K562 (cell line): ENCODE results near the gene AKAP3. TPM values are rescaled to one million over a fixed set of nuclear protein-coding genes. Genes with fewer than 3 reads are reported as not detected.

Experiments
- ATAC-seq: fragments of 200-7000 bp; cut with Tn5 transposase; 3 replicates; pipeline ENCODE4 v1.9.1; 2020; ENCODE audit warnings: moderate library complexity
- BruUV-seq: library from RNA; stranded (reverse); fragments of 400-500 nt; replicated peaks from 2 replicates; lab custom pipeline; 2021; lab: Mats Ljungman, UMichigan
- CTCF ChIA-PET: fragments of 300-600 bp; formaldehyde crosslinking; extraction: SDS; loops from one replicate; lab custom pipeline; 2021; ENCODE audit warnings: low intra/inter-chr PET ratio; lab: Yijun Ruan, JAX
- POLR2A ChIA-PET: fragments of 300-600, 350-650 bp; sonication (Branson Sonifier 250); formaldehyde crosslinking; extraction: SDS; loops from one replicate; lab custom pipeline; 2021; ENCODE audit warnings: antibody characterized with exemption, inconsistent platforms; lab: Yijun Ruan, JAX
- DNase-seq, 4 experiments: peaks; one replicate each; pipeline versions ENCODE4 v3.0.0 to v3.0.0-alpha.2; 2011 to 2018; ENCODE audit warnings: low spot score in 3 of 4, mixed read lengths in 3 of 4; ENCODE audit errors: extremely low read depth in 1 of 4
- FAIRE-seq: peaks from 2 replicates; lab custom pipeline; 2011; peaks lifted over from hg19 to GRCh38; lab: Jason Lieb, UNC
- H2AFZ ChIP-seq: 2 replicates; pipeline ENCODE4 v1.6.0; 2011; ENCODE audit warnings: low read depth, low read length, control low read depth, inconsistent platforms
- H3K27ac ChIP-seq: fragments of 200-600 bp; 3 replicates; pipeline ENCODE4 v1.8.0; 2011; ENCODE audit warnings: low read depth, mild to moderate bottlenecking, control low read depth, inconsistent platforms, low read length, moderate library complexity, mixed read lengths; ENCODE audit errors: extremely low read depth
- H3K27me3 ChIP-seq, 2 experiments: fragments of 300-600 bp in 1 of 2; 2 replicates in 1 of 2; 3 replicates in 1 of 2; pipeline versions ENCODE4 v1.6.0 to v1.8.0; 2011; ENCODE audit warnings: inconsistent platforms in 2 of 2, low read length in 2 of 2, mild to moderate bottlenecking in 1 of 2, mixed read lengths in 1 of 2, moderate library complexity in 1 of 2; ENCODE audit not compliant: control insufficient read depth in 2 of 2, insufficient read depth in 2 of 2
- H3K36me3 ChIP-seq: fragments of 300-600 bp; 3 replicates; pipeline ENCODE4 v1.8.0; 2011; ENCODE audit warnings: mild to moderate bottlenecking, low read length, inconsistent platforms; ENCODE audit not compliant: control insufficient read depth, insufficient read depth
- H3K4me1 ChIP-seq, 2 experiments: fragments of 200-600 bp in 1 of 2; replicated peaks in 1 of 2; 2 replicates in 1 of 2; 3 replicates in 1 of 2; pipeline versions ENCODE4 v1.5.1 to v1.8.0; 2011; ENCODE audit warnings: inconsistent platforms in 2 of 2, low read length in 2 of 2, mild to moderate bottlenecking in 1 of 2, mixed read lengths in 1 of 2, moderate library complexity in 1 of 2; ENCODE audit not compliant: control insufficient read depth in 2 of 2, insufficient read depth in 2 of 2
- H3K4me2 ChIP-seq: 2 replicates; pipeline ENCODE4 v1.6.1; 2011; ENCODE audit warnings: low read length, control low read depth, inconsistent platforms, mixed read lengths; ENCODE audit not compliant: insufficient read depth
- H3K4me3 ChIP-seq: fragments of 200-600 bp; sonication (generic), shearing (Covaris generic); 2 replicates; pipeline ENCODE4 v1.5.1; 2016; ENCODE audit warnings: control low read depth, inconsistent platforms
- H3K79me2 ChIP-seq: fragments of 200-600 bp; 3 replicates; pipeline ENCODE4 v1.8.0; 2011; ENCODE audit warnings: low read length, inconsistent platforms; ENCODE audit not compliant: control insufficient read depth, insufficient read depth
- H3K9ac ChIP-seq, 2 experiments: 2 replicates each; pipeline versions ENCODE4 v1.6.0 to v1.6.1; 2011; ENCODE audit warnings: low read depth in 2 of 2, low read length in 2 of 2, control low read depth in 1 of 2, inconsistent platforms in 1 of 2, mild to moderate bottlenecking in 1 of 2, mixed read lengths in 1 of 2; ENCODE audit not compliant: insufficient read depth in 1 of 2
- H3K9me1 ChIP-seq: one replicate; pipeline ENCODE4 v1.6.0; 2011; ENCODE audit warnings: inconsistent platforms, mild to moderate bottlenecking, low read length, moderate library complexity; ENCODE audit not compliant: control insufficient read depth, insufficient read depth
- H3K9me3 ChIP-seq: replicated peaks from 2 replicates; pipeline ENCODE4 v1.5.1; 2011; ENCODE audit warnings: low read depth, low read length, inconsistent platforms; ENCODE audit not compliant: control insufficient read depth, insufficient read depth
- H4K20me1 ChIP-seq: replicated peaks from 2 replicates; pipeline ENCODE4 v1.6.1; 2011; ENCODE audit warnings: low read length, inconsistent platforms, mixed read lengths; ENCODE audit not compliant: control insufficient read depth, insufficient read depth
- BCL6 ChIP-seq: fragments of 250-450 bp; sonication (Bioruptor Pico); IDR thresholded peaks from 2 replicates; pipeline ENCODE4 v1.4.0; 2020
- GTF2F1 ChIP-seq: IDR thresholded peaks from 2 replicates; pipeline ENCODE4 v1.6.1; 2011; ENCODE audit warnings: low read depth, low read length, improper control_type of control experiment
- TAF1 ChIP-seq: IDR thresholded peaks from 2 replicates; pipeline ENCODE4 v1.6.1; 2011; ENCODE audit warnings: mild to moderate bottlenecking, low read length, moderate library complexity; ENCODE audit not compliant: insufficient read depth, control insufficient read depth, severe bottlenecking; ENCODE audit errors: extremely low read depth
- WGBS: fragments of 100-300 bp; shearing (Covaris generic); methylation state at CpG from one replicate; pipeline ENCODE4 v1.1.6; 2016; ENCODE audit warnings: low coverage, mixed read lengths; ENCODE audit not compliant: insufficient coverage; ENCODE audit errors: missing lambda C conversion rate; 5-methylcytosine and 5-hydroxymethylcytosine counted together
- in situ Hi-C: fragments of 300-500 bp; cut with MboI; formaldehyde crosslinking; loops from 4 replicates; pipeline ENCODE4 v1.15.0; 2018; ENCODE audit warnings: inconsistent platforms, mixed read lengths
- intact Hi-C: fragments of 100-400 bp; cut with micrococcal nuclease; formaldehyde crosslinking; loops from 2 replicates; pipeline ENCODE4 v1.14.2; 2022
- polyA plus RNA-seq, 8 experiments: library from polyadenylated mRNA; depleted of rRNA in 4 of 8; stranded (reverse) in 5 of 8; unstranded in 3 of 8; fragments of >200 nt; fragmentation: Nextera tagmentation in 2 of 8; fragmentation: Illumina TruSeq in 1 of 8; extraction: Ambion mirVana in 2 of 8; extraction: Trizol in 1 of 8; gene quantifications; 2 replicates each; pipeline versions ENCODE4 v1.2.1 to v1.2.3, GENCODE V29; 2011 to 2014; ENCODE audit warnings: inconsistent platforms in 1 of 8, missing spikeins in 1 of 8
- total RNA-seq, 7 experiments: library from RNA; depleted of rRNA in 6 of 7; stranded (reverse); fragments of >200 nt in 6 of 7; fragmentation: Illumina TruSeq in 2 of 7; extraction: Trizol in 2 of 7; gene quantifications; 2 replicates each; pipeline versions ENCODE4 v1.2.1 to v1.2.3, GENCODE V29; 2011 to 2021; ENCODE audit warnings: low replicate concordance in 1 of 7
- TF ChIP-seq, protein P1 (sequence below), 2 experiments: fragments of 150-350 bp in 1 of 2; IDR thresholded peaks; 2 replicates each; pipeline ENCODE4 v1.6.1; 2012 to 2016; ENCODE audit warnings: low read depth in 2 of 2, low read length in 2 of 2, mild to moderate bottlenecking in 1 of 2, moderate library complexity in 1 of 2
- TF ChIP-seq, protein P2 (sequence below), 3 experiments: IDR thresholded peaks in 2 of 3; conservative IDR thresholded peaks in 1 of 3; 2 replicates each; pipeline ENCODE4 v1.5.1; 2011 to 2012; ENCODE audit warnings: low read length in 3 of 3, mild to moderate bottlenecking in 3 of 3, control low read depth in 2 of 3, improper control_type of control experiment in 1 of 3, inconsistent platforms in 1 of 3, low read depth in 1 of 3, mixed read lengths in 1 of 3, moderate library complexity in 1 of 3; ENCODE audit not compliant: insufficient read depth in 2 of 3
- TF ChIP-seq, protein P3 (sequence below): fragments of 450-650 bp; IDR thresholded peaks from 2 replicates; pipeline ENCODE4 v1.6.1; 2016; ENCODE audit warnings: borderline replicate concordance
- TF ChIP-seq, protein P4 (sequence below): fragments of 450-650 bp; conservative IDR thresholded peaks from 2 replicates; pipeline ENCODE4 v1.6.1; 2016; ENCODE audit warnings: missing genetic modification characterization, low read depth, mild to moderate bottlenecking, control low read depth, missing compliant biosample characterization

The AKAP3 gene
- total and polyA plus RNA-seq, 9 of the 15 experiments (the other 6 are each of a cell fraction or from before 2014, with no cell fraction given): 0.17 to 2.8 (median 0.43) TPM

DNA sequence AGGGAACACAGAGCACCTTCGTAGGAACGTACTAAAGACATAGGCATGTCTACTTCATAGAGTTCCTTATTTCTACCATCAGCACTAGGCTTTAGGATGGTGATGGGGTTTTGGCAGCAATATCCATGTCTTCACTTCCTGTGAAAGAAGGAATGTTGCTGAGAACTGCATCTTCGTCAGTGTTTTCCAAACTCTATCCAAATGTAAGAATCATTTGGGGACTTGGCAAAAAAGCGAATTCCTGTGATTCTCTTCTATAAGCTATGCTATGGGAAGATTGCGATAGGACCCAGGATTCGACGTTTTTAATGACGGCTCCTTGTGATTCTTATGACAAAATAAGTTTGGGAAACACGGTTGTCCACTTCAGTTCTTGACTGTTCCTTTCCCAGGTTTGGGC, 39.8 kb downstream of the AKAP3 start (continued):
- TF ChIP-seq, protein P1, sequence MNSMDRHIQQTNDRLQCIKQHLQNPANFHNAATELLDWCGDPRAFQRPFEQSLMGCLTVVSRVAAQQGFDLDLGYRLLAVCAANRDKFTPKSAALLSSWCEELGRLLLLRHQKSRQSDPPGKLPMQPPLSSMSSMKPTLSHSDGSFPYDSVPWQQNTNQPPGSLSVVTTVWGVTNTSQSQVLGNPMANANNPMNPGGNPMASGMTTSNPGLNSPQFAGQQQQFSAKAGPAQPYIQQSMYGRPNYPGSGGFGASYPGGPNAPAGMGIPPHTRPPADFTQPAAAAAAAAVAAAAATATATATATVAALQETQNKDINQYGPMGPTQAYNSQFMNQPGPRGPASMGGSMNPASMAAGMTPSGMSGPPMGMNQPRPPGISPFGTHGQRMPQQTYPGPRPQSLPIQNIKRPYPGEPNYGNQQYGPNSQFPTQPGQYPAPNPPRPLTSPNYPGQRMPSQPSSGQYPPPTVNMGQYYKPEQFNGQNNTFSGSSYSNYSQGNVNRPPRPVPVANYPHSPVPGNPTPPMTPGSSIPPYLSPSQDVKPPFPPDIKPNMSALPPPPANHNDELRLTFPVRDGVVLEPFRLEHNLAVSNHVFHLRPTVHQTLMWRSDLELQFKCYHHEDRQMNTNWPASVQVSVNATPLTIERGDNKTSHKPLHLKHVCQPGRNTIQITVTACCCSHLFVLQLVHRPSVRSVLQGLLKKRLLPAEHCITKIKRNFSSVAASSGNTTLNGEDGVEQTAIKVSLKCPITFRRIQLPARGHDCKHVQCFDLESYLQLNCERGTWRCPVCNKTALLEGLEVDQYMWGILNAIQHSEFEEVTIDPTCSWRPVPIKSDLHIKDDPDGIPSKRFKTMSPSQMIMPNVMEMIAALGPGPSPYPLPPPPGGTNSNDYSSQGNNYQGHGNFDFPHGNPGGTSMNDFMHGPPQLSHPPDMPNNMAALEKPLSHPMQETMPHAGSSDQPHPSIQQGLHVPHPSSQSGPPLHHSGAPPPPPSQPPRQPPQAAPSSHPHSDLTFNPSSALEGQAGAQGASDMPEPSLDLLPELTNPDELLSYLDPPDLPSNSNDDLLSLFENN (IDR thresholded peaks at IDR 0.05; ENCODE audit: low read depth in 2 of 2, low read length in 2 of 2): no peak
- no peak for TF ChIP-seq BCL6 (CRISPR knock-in tag)

DNA sequence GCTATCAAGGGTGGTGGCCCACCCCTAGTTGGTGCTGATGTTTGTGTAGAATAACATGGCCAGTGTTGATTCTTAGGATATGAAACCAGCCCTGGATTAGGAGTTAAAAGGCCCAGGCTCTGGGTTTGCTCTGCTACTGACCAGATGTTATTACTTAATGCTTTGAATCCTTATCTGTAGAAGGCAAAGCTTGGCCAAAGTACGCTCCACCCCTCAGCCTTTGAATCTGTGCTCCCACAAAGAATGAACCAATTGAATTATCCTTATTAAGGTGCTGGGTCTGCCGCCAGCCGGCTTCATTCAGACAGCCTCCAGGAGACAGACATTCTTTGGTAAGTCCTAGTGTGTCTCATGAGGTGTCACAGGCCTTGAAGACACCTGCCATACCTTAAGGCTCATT, 41.8 kb downstream of the AKAP3 start:
- Histone ChIP-seq H3K9me1 (no peaks in the 10 kb centered on the region), H3K4me1 (peaks cover 0 to 4% of the 10 kb centered on the region in 2 experiments; a peak in 2 of 5 replicates), H4K20me1 (no peaks in the 10 kb centered on the region), H3K36me3 (no peaks in the 10 kb centered on the region), H3K9ac (no peak overlapping the region), H2AFZ (no peak overlapping the region), H3K27ac (no peak overlapping the region), H3K9me3 (no peaks in the 10 kb centered on the region), H3K4me2 (no peak overlapping the region), H3K79me2 (no peaks in the 10 kb centered on the region), H3K4me3 (no peak overlapping the region), H3K27me3 (peaks cover 0 to 3% of the 10 kb centered on the region in 2 experiments; a peak in 1 of 5 replicates)
- no TSS peak for BruUV-seq
- FAIRE-seq: no peak
- TF ChIP-seq TAF1 (no peak), GTF2F1 (no peak)
- TF ChIP-seq, protein P2, sequence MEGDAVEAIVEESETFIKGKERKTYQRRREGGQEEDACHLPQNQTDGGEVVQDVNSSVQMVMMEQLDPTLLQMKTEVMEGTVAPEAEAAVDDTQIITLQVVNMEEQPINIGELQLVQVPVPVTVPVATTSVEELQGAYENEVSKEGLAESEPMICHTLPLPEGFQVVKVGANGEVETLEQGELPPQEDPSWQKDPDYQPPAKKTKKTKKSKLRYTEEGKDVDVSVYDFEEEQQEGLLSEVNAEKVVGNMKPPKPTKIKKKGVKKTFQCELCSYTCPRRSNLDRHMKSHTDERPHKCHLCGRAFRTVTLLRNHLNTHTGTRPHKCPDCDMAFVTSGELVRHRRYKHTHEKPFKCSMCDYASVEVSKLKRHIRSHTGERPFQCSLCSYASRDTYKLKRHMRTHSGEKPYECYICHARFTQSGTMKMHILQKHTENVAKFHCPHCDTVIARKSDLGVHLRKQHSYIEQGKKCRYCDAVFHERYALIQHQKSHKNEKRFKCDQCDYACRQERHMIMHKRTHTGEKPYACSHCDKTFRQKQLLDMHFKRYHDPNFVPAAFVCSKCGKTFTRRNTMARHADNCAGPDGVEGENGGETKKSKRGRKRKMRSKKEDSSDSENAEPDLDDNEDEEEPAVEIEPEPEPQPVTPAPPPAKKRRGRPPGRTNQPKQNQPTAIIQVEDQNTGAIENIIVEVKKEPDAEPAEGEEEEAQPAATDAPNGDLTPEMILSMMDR (IDR thresholded peaks at IDR 0.05 in 2 of 3, conservative IDR thresholded peaks at IDR 0.05 in 1 of 3; ENCODE audit: insufficient read depth in 2 of 3, low read depth in 1 of 3, low read length in 3 of 3): no peak
- TF ChIP-seq, protein P3, sequence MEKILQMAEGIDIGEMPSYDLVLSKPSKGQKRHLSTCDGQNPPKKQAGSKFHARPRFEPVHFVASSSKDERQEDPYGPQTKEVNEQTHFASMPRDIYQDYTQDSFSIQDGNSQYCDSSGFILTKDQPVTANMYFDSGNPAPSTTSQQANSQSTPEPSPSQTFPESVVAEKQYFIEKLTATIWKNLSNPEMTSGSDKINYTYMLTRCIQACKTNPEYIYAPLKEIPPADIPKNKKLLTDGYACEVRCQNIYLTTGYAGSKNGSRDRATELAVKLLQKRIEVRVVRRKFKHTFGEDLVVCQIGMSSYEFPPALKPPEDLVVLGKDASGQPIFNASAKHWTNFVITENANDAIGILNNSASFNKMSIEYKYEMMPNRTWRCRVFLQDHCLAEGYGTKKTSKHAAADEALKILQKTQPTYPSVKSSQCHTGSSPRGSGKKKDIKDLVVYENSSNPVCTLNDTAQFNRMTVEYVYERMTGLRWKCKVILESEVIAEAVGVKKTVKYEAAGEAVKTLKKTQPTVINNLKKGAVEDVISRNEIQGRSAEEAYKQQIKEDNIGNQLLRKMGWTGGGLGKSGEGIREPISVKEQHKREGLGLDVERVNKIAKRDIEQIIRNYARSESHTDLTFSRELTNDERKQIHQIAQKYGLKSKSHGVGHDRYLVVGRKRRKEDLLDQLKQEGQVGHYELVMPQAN: no peak
- TF ChIP-seq, protein P4, sequence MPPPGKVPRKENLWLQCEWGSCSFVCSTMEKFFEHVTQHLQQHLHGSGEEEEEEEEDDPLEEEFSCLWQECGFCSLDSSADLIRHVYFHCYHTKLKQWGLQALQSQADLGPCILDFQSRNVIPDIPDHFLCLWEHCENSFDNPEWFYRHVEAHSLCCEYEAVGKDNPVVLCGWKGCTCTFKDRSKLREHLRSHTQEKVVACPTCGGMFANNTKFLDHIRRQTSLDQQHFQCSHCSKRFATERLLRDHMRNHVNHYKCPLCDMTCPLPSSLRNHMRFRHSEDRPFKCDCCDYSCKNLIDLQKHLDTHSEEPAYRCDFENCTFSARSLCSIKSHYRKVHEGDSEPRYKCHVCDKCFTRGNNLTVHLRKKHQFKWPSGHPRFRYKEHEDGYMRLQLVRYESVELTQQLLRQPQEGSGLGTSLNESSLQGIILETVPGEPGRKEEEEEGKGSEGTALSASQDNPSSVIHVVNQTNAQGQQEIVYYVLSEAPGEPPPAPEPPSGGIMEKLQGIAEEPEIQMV: no peak
- ChIA-PET POLR2A (interaction anchor here (0.6 kb wide), 1 partner anchor 547 kb away, joined by 3 read pairs; no protein-coding TSS in a partner anchor), CTCF (no interaction called here)
- WGBS: 34% methylated on average over 3 of the region's 3 CpGs
- intact Hi-C loops: no loop called here
- DNase-seq: peak in 2 of 4 experiments; percentile 5 to 7
- ATAC-seq: no peak
- in situ Hi-C loops: no loop called here
